Trophoblast cell (in vitro differentiated cells and primary cell): ENCODE results near the gene LYPD6B.

Experiments
- DNase-seq, 2 donors: peaks; one replicate each; pipeline ENCODE4 v3.0.0-alpha.2; 2016
- H2AFZ ChIP-seq: 2 replicates; pipeline ENCODE4 v1.6.1; 2013; ENCODE audit warnings: low read length, moderate library complexity, mild to moderate bottlenecking; ENCODE audit not compliant: insufficient read depth, poor library complexity
- H2AK5ac ChIP-seq: 2 replicates; pipeline ENCODE4 v1.6.1; 2013; ENCODE audit warnings: mild to moderate bottlenecking, low read length
- H2BK120ac ChIP-seq: 2 replicates; pipeline ENCODE4 v1.6.1; 2013; ENCODE audit warnings: low read length, mild to moderate bottlenecking, moderate library complexity; ENCODE audit not compliant: insufficient read depth, poor library complexity
- H2BK12ac ChIP-seq: 2 replicates; pipeline ENCODE4 v1.6.1; 2013; ENCODE audit warnings: mild to moderate bottlenecking, low read length, moderate library complexity
- H2BK5ac ChIP-seq: 2 replicates; pipeline ENCODE4 v1.6.1; 2013; ENCODE audit warnings: low read length, low read depth, moderate library complexity, mild to moderate bottlenecking; ENCODE audit not compliant: poor library complexity
- H3K14ac ChIP-seq: 2 replicates; pipeline ENCODE4 v1.6.1; 2013; ENCODE audit warnings: mild to moderate bottlenecking, low read length
- H3K18ac ChIP-seq: 2 replicates; pipeline ENCODE4 v1.6.1; 2013; ENCODE audit warnings: mild to moderate bottlenecking, low read length
- H3K23ac ChIP-seq: 2 replicates; pipeline ENCODE4 v1.6.1; 2013; ENCODE audit warnings: low read length
- H3K27ac ChIP-seq: 2 replicates; pipeline ENCODE4 v1.5.1; 2013; ENCODE audit warnings: low read depth, mild to moderate bottlenecking, inconsistent platforms, low read length, moderate library complexity
- H3K27me3 ChIP-seq: 2 replicates; pipeline ENCODE4 v1.6.1; 2013; ENCODE audit warnings: inconsistent platforms, mild to moderate bottlenecking, low read length, moderate library complexity; ENCODE audit not compliant: insufficient read depth
- H3K36me3 ChIP-seq, 2 experiments: 1 replicate in 1 of 2; 2 replicates in 1 of 2; pipeline ENCODE4 v1.6.1; 2013; ENCODE audit warnings: low read length in 2 of 2, mild to moderate bottlenecking in 2 of 2, moderate library complexity in 1 of 2; ENCODE audit not compliant: insufficient read depth in 2 of 2, control insufficient read depth in 1 of 2
- H3K4ac ChIP-seq: 2 replicates; pipeline ENCODE4 v1.6.1; 2013; ENCODE audit warnings: low read depth, mild to moderate bottlenecking, low read length, moderate library complexity
- H3K4me1 ChIP-seq, 2 experiments: 1 replicate in 1 of 2; 2 replicates in 1 of 2; pipeline ENCODE4 v1.6.1; 2013; ENCODE audit warnings: low read length in 2 of 2, mild to moderate bottlenecking in 2 of 2, moderate library complexity in 1 of 2; ENCODE audit not compliant: insufficient read depth in 2 of 2, control insufficient read depth in 1 of 2
- H3K4me2 ChIP-seq: 2 replicates; pipeline ENCODE4 v1.6.1; 2013; ENCODE audit warnings: inconsistent platforms, mild to moderate bottlenecking, low read length, moderate library complexity
- H3K4me3 ChIP-seq: 2 replicates; pipeline ENCODE4 v1.5.1; 2013; ENCODE audit warnings: mild to moderate bottlenecking, low read depth, low read length, inconsistent platforms
- H3K79me1 ChIP-seq: one replicate; pipeline ENCODE4 v1.6.1; 2013; ENCODE audit warnings: low read length
- H3K79me2 ChIP-seq: 2 replicates; pipeline ENCODE4 v1.6.1; 2013; ENCODE audit warnings: low read length, mild to moderate bottlenecking; ENCODE audit not compliant: control insufficient read depth, insufficient read depth, poor library complexity
- H3K9ac ChIP-seq: 2 replicates; pipeline ENCODE4 v1.6.1; 2013; ENCODE audit warnings: mild to moderate bottlenecking, low read length
- H3K9me3 ChIP-seq: 2 replicates; pipeline ENCODE4 v1.6.1; 2013; ENCODE audit warnings: low read depth, mild to moderate bottlenecking, control low read depth, inconsistent platforms, low read length; ENCODE audit not compliant: insufficient read depth
- H4K12ac ChIP-seq: 2 replicates; pipeline ENCODE4 v1.6.1; 2013; ENCODE audit warnings: low read depth, mild to moderate bottlenecking, low read length, moderate library complexity
- H4K8ac ChIP-seq: 2 replicates; pipeline ENCODE4 v1.6.1; 2013; ENCODE audit warnings: low read depth, mild to moderate bottlenecking, low read length, moderate library complexity
- H4K91ac ChIP-seq: one replicate; pipeline ENCODE4 v1.6.1; 2013; ENCODE audit warnings: low read depth, mild to moderate bottlenecking, low read length, moderate library complexity
- WGBS: extraction: QIAGEN DNeasy Blood & Tissue Kit; methylation state at CpG from one replicate; pipeline ENCODE4 v1.1.7; 2013; ENCODE audit warnings: missing lambda C conversion rate; ENCODE audit not compliant: insufficient read length, insufficient coverage; ENCODE audit errors: extremely low coverage; 5-methylcytosine and 5-hydroxymethylcytosine counted together

Gene LYPD6B

GRCh38 chr2:149175956-149176355 lies 137.5 kb downstream of the LYPD6B start:
- H3K4ac ChIP-seq: no peak overlapping the region
- H3K27ac ChIP-seq: no peak overlapping the region
- no peak overlapping the region for H2AFZ ChIP-seq
- H4K8ac ChIP-seq: no peak overlapping the region
- H3K23ac ChIP-seq: no peak overlapping the region
- H3K36me3 ChIP-seq: peaks cover 2 to 3% of the 10 kb centered on the region in 2 experiments
- H3K9ac ChIP-seq: no peak overlapping the region
- no peak overlapping the region for H3K4me3 ChIP-seq
- H2AK5ac ChIP-seq: no peak overlapping the region
- no peak overlapping the region for H2BK120ac ChIP-seq
- H3K79me1 ChIP-seq: peaks cover 19% of the 10 kb centered on the region
- peaks cover 6 to 20% of the 10 kb centered on the region in 2 experiments for H3K4me1 ChIP-seq
- no peak overlapping the region for H3K14ac ChIP-seq
- H3K9me3 ChIP-seq: no peaks in the 10 kb centered on the region
- H3K79me2 ChIP-seq: peaks cover 2% of the 10 kb centered on the region
- H3K27me3 ChIP-seq: no peaks in the 10 kb centered on the region
- H4K91ac ChIP-seq: no peak overlapping the region
- no peak overlapping the region for H3K18ac ChIP-seq
- H4K12ac ChIP-seq: no peak overlapping the region
- no peak overlapping the region for H2BK12ac ChIP-seq
- H2BK5ac ChIP-seq: no peak overlapping the region
- DNase-seq: peak; percentile 13 to 73
- H3K4me2 ChIP-seq: no peak overlapping the region
- WGBS: no CpG with 5 or more reads among the region's 2 CpGs

- Histone ChIP-seq H3K27me3 (no peaks in the 10 kb centered on the region), H2AK5ac (no peak overlapping the region), H3K4me2 (no peak overlapping the region), H2BK120ac (no peak overlapping the region), H3K27ac (peak overlapping the region; percentile 79), H2BK5ac (peak overlapping the region; percentile 8), H3K4ac (no peak overlapping the region), H4K8ac (no peak overlapping the region), H3K14ac (no peak overlapping the region), H3K4me1 (peaks cover 5 to 23% of the 10 kb centered on the region in 2 experiments), H3K9me3 (no peaks in the 10 kb centered on the region), H4K91ac (peak overlapping the region; percentile 39), H3K79me1 (peaks cover 14% of the 10 kb centered on the region), H3K9ac (no peak overlapping the region), H3K4me3 (no peak overlapping the region), H4K12ac (no peak overlapping the region), H2BK12ac (peak overlapping the region; percentile 21), H3K18ac (no peak overlapping the region), H3K36me3 (no peaks in the 10 kb centered on the region), H2AFZ (no peak overlapping the region), H3K23ac (no peak overlapping the region), H3K79me2 (peaks cover 1% of the 10 kb centered on the region)
- no CpG with 5 or more reads among the region's 5 CpGs for WGBS
- DNase-seq: no peak
Measured at GRCh38 chr2:149178612-149179011, 140.1 kb downstream of the LYPD6B start.

GRCh38 chr2:149180226-149180875 lies 141.9 kb downstream of the LYPD6B start:
- WGBS: no CpG with 5 or more reads among the region's 9 CpGs

GRCh38 chr2:149183187-149183586 lies 144.7 kb downstream of the LYPD6B start:
- Histone ChIP-seq H3K9ac (no peak overlapping the region), H2BK120ac (no peak overlapping the region), H3K4me1 (peaks cover 5 to 17% of the 10 kb centered on the region in 2 experiments), H3K4me2 (no peak overlapping the region), H2AK5ac (no peak overlapping the region), H3K79me2 (peaks cover 1% of the 10 kb centered on the region), H2AFZ (no peak overlapping the region), H4K91ac (no peak overlapping the region), H3K27me3 (no peaks in the 10 kb centered on the region), H3K36me3 (no peaks in the 10 kb centered on the region), H3K18ac (no peak overlapping the region), H3K4ac (no peak overlapping the region), H3K23ac (no peak overlapping the region), H3K27ac (no peak overlapping the region), H2BK12ac (no peak overlapping the region), H2BK5ac (no peak overlapping the region), H3K14ac (no peak overlapping the region), H3K4me3 (no peak overlapping the region), H4K12ac (no peak overlapping the region), H4K8ac (no peak overlapping the region), H3K9me3 (no peaks in the 10 kb centered on the region), H3K79me1 (peaks cover 12% of the 10 kb centered on the region)
- DNase-seq: no peak
- no CpG with 5 or more reads among the region's 1 CpG for WGBS

More at GRCh38 chr2:149180226-149180875, 141.9 kb downstream of the LYPD6B start:
- Histone ChIP-seq H4K8ac (peak overlapping the region; percentile 62), H3K36me3 (no peaks in the 10 kb centered on the region), H3K27ac (peak overlapping the region; percentile 33), H3K79me1 (peaks cover 14% of the 10 kb centered on the region), H2BK5ac (no peak overlapping the region), H3K23ac (no peak overlapping the region), H3K4me2 (no peak overlapping the region), H3K27me3 (no peaks in the 10 kb centered on the region), H2BK12ac (peak overlapping the region; percentile 82), H3K79me2 (peaks cover 1% of the 10 kb centered on the region), H2AK5ac (no peak overlapping the region), H2BK120ac (peak overlapping the region; percentile 79), H3K9me3 (no peaks in the 10 kb centered on the region), H3K9ac (no peak overlapping the region), H3K4me1 (peaks cover 5 to 23% of the 10 kb centered on the region in 2 experiments), H4K91ac (peak overlapping the region; percentile 83), H3K18ac (peak overlapping the region; percentile 79), H4K12ac (no peak overlapping the region), H3K4ac (peak overlapping the region; percentile 60), H3K14ac (no peak overlapping the region), H3K4me3 (no peak overlapping the region), H2AFZ (no peak overlapping the region)
- DNase-seq: no peak
